ENCODE measurements around the gene TRPC4AP.
A peak's percentile ranks its signal among the peaks of the same experiment; 100 is the strongest.

The TRPC4AP gene

DNA sequence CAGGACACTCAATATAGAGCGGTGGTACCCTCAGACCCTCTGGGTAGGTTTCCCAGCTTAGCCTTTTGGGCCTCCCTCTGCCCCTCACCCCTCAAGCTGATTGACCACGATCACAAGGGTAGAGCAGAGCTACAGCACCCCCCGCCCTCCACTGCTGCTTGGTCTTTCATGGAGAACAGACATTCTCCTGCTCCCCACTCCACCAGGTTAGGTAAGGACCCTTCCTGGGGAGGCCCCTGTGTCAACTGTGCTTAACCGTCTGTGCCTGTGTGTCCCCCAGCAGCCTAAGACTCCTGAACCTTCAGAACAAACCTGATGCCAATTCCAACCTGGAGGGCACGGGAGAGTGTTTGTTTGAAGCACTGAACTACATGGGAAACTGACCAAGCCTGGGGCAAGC lies 125.2 kb downstream of the TRPC4AP start:
- DNase-seq: no peak

DNA sequence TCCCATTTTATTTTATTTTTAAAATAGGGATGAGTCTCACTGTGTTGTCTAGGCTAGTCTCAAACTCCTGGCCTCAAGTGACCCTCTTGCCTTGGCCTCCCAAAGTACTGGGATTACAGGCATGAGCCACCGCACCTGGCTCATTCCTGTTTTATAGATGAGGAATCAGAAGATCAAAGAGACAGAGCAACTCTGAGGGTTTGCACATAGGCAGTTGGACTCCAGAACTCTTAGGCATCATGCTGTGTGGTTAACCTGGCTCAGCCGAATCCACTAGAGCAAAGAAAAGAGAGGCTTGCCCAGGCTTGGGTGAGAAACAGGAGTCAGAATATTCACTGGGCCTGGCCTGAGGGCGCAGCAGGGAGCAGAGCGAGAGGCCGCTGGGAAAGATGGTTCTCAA lies 127.6 kb downstream of the TRPC4AP start:
- DNase-seq: no peak

DNA sequence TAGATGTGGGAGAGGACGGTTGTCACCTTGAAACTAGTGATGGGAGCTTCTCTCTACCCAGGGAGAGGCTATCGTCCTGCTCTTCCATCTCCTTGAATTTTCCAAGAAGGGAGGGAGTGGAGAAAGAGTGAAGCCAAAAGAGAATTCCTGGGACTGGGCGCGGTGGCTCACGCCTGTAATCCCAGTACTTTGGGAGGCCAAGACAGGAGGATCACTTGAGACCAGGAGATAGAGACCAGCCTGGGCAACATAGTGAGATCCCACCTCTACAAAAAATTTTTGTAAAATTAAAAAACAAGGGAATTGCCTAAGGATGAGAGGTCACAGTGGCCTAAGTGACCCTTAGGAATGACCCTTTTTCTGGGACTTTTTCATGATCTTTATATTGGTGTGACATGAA lies 128.1 kb downstream of the TRPC4AP start:
- no peak for DNase-seq

DNA sequence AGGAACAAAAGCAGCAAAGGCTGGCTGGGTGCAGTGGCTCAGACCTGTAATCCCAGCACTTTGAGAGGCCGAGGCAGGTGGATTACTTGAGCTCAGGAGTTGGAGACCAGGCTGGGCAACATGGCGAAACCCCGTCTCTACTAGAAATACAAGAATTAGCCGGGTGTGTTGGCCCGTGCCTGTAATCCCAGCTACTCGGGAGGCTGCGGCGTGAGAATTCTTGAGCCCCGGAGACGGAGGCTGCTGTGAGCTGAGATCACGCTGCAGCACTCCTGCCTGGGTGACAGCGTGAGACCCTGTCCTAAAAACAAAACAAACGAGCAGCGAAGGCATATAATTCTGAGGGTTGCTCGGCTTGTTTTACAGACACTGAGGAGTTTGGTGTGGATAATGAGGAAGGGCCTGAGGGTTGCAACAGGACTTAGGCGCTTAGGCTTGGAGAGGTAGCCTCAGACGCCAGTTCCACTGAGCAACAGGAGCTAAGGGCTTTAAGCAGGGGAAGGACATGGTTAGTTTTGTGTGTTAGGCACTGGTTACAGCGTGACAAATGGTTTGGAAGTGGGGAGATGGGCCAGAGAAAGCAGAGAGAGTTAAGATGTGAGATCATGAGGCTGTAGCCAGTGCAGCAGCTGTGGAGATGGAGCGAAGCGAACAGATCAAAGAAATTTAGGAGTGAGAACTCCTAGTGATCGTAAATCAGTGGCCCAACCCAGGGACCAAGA lies 135.7 kb downstream of the TRPC4AP start:
- no peak for DNase-seq

DNA sequence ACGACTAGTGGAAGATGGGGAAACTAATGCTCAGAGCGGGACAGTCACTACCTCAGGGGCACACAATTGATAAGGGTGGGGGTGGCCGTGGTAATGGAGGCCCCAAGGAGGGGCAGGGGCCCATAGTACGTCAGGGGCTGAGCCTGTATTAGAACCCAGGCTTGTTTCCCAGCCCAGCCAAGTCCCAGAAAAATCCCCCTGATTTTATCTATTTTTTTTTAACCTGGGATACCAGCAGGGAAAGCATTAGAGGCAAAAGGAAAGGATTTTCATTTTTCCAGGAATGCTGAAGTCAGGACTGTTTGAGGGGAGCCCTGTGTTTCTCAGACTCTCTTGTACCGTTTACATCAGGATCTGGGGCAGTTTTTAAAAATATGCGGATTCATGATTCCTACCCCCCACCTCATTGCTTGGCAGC lies 136.6 kb downstream of the TRPC4AP start:
- DNase-seq: no peak

DNA sequence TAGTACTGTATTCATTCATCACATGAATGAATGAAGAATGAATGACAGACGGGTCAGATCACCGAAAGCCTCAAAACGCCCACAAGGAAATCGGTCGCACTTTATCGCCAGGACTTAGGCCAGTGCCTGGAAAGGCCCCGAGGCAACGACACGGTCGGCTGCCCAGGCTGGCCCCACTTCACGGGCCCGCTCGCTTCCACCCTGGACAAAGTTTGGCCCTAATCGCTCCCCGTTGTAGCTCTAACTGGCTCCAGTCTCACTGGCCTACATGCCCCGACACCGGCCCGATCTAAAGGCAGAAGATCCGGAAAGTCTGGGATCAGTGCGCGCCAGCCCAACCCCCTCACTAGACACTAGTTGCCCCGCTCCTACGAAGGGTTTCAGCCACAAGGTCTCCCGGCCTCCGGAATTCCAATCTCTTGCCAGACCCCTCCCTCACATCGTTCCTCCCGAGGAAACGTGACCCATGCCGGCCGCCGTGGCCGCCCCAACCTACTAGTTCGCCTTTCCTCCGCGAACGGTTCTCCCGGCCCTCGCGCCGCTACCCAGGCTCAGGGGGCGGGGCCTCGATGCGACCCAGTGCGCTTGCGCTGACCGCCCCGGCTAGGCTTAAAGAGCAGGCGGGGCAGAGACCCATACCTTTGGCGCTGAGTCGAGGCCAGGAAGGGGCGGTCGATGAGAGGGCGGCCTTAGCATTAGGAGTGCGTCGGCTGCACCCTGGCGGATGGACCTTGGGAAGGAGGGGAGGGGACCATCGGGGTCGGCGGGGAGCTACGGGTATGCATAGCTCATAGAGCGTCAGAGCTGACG lies 137.2 kb downstream of the TRPC4AP start, which contains the start of the genes GSS and MYH7B:
Gene GSS, minus strand, starts transcription at position 576 of the 810 bp plus-strand sequence. CDS start 3,954 bp downstream, outside the sequence.
Gene MYH7B, plus strand, starts transcription at position 638 of the 810 bp plus-strand sequence. CDS start 22,138 bp downstream, outside the sequence.
- peak; percentile 97 for DNase-seq

DNA sequence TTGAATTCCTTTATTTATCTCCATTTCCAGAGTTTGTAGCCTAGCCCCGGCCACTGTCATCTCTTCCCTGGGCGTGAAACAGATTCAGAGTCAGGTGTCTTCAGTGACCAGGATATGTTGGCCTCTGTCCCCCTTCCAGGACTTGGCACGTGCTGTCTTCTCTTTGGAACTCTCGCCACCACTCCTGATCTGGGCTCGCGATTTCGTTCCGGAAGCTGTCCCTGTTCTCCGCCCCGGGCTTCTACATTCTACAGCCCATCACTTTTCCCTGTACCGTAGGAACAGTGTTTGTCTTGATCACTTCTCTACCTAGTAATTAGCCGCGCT lies 137.7 kb downstream of the TRPC4AP start:
- no peak for DNase-seq

DNA sequence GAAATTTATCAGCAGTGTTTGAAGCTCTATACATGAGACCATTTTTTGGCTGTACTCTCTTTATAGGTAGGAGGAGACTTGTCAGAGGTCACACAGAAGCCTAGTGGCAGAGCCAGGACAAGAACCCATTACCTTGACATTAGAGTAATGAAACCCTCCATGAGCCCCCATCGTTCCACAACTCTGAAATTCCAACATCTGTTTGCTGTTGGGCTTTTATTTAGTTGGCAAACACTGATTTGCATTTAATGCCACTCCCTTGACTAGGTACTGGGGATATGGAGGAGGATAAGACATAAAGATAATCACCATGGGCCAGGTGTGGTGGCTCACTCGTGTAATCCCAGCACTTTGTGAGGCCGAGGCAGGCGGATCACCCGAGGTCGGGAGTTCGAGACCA lies 138.6 kb downstream of the TRPC4AP start:
- no peak for DNase-seq

DNA sequence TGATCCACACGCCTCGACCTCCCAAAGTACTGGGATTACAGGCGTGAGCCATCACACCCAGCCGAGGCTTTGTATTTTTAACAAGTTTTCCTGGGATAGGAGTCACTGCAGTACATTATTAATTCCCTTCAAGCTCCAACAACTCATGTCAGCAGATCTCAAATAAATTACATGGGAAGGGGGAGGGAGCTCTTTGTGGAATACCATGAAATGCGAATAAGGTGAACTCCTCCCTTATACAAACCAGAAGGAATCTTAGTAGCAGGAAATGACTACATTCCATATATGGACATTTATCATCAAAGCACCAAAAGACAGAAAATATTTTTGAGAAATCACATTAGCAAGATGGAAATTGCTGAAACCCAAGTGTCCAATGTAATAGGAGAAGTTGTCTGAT lies 139.9 kb downstream of the TRPC4AP start:
- no peak for DNase-seq
